Panc1 (cell line): ENCODE measurements around the gene FRMD5.

Experiments
- CTCF ChIP-seq: fragments of 450-650 bp; IDR thresholded peaks from 2 replicates; pipeline ENCODE4 v1.5.1; 2017; ENCODE audit warnings: mild to moderate bottlenecking
- POLR2AphosphoS5 ChIP-seq: IDR thresholded peaks from 2 replicates; pipeline ENCODE4 v1.6.1; 2012; ENCODE audit warnings: mild to moderate bottlenecking, low read depth, low read length, moderate library complexity
- REST ChIP-seq, 2 experiments: IDR thresholded peaks; 2 replicates each; pipeline ENCODE4 v1.6.1; 2011 to 2012; ENCODE audit warnings: low read depth in 2 of 2, control low read depth in 1 of 2, low read length in 1 of 2, mild to moderate bottlenecking in 1 of 2, moderate library complexity in 1 of 2; ENCODE audit not compliant: insufficient read depth in 1 of 2
- SIN3A ChIP-seq: IDR thresholded peaks from 2 replicates; pipeline ENCODE4 v1.6.1; 2012; ENCODE audit warnings: low read depth, mild to moderate bottlenecking, low read length, moderate library complexity, borderline replicate concordance; ENCODE audit not compliant: insufficient read depth
- TCF7L2 ChIP-seq: IDR thresholded peaks from 2 replicates; pipeline ENCODE4 v1.6.1; 2011; ENCODE audit warnings: mild to moderate bottlenecking, low read depth, low read length, inconsistent platforms

- TF ChIP-seq REST (IDR thresholded peaks at IDR 0.05; ENCODE audit: insufficient read depth in 1 of 2, low read depth in 2 of 2, low read length in 1 of 2) (no peak), CTCF (no peak), POLR2AphosphoS5 (no peak), SIN3A (no peak), TCF7L2 (no peak)
These were observed 93.8 kb downstream of the FRMD5 start for GRCh38 chr15:44101286-44101685.
